Osteoblast (primary cell): ENCODE results near the gene MNDA. TPM values are rescaled to one million over a fixed set of nuclear protein-coding genes. Genes with fewer than 3 reads are reported as not detected.

Experiments
- DNase-seq: peaks from one replicate; pipeline ENCODE4 v3.0.0; 2011; ENCODE audit warnings: low spot score, mixed read lengths; ENCODE audit not compliant: insufficient read length; ENCODE audit errors: missing footprints
- H2AFZ ChIP-seq: 2 replicates; pipeline ENCODE4 v1.6.0; 2011; ENCODE audit warnings: mild to moderate bottlenecking, low read length
- H3K27ac ChIP-seq: 2 replicates; pipeline ENCODE4 v1.5.1; 2011; ENCODE audit warnings: mild to moderate bottlenecking, low read depth, low read length, moderate library complexity
- H3K27me3 ChIP-seq: 2 replicates; pipeline ENCODE4 v1.6.0; 2012; ENCODE audit warnings: mild to moderate bottlenecking, control low read depth, inconsistent platforms, low read length, moderate library complexity; ENCODE audit not compliant: insufficient read depth
- H3K36me3 ChIP-seq: 2 replicates; pipeline ENCODE4 v1.5.1; 2011; ENCODE audit warnings: mild to moderate bottlenecking, low read length, control low read depth, moderate library complexity; ENCODE audit not compliant: insufficient read depth
- H3K4me1 ChIP-seq: 2 replicates; pipeline ENCODE4 v1.5.1; 2011; ENCODE audit warnings: mild to moderate bottlenecking, low read length, control low read depth, moderate library complexity; ENCODE audit not compliant: insufficient read depth
- H3K4me2 ChIP-seq: 2 replicates; pipeline ENCODE4 v1.6.0; 2011; ENCODE audit warnings: mild to moderate bottlenecking, low read length; ENCODE audit not compliant: insufficient read depth
- H3K4me3 ChIP-seq: fragments of 200-600 bp; sonication (generic); 3 replicates; pipeline ENCODE4 v1.5.1; 2012; ENCODE audit warnings: mild to moderate bottlenecking, low read length, inconsistent platforms; ENCODE audit not compliant: insufficient read depth
- H3K79me2 ChIP-seq: 2 replicates; pipeline ENCODE4 v1.6.0; 2012; ENCODE audit warnings: mild to moderate bottlenecking, low read length, control low read depth, inconsistent platforms; ENCODE audit not compliant: insufficient read depth
- H3K9me3 ChIP-seq: 2 replicates; pipeline ENCODE4 v1.5.1; 2011; ENCODE audit warnings: low read depth, low read length, control low read depth
- H4K20me1 ChIP-seq: 2 replicates; pipeline ENCODE4 v1.6.0; 2012; ENCODE audit warnings: mild to moderate bottlenecking, low read length, control low read depth; ENCODE audit not compliant: insufficient read depth
- total RNA-seq: library from RNA; depleted of rRNA; stranded (reverse); fragments of >200 nt; gene quantifications from 2 replicates; pipeline ENCODE4 v1.2.3, GENCODE V29; 2012
- TF ChIP-seq, protein P1 (sequence below): IDR thresholded peaks from 2 replicates; pipeline ENCODE4 v1.5.1; 2011; ENCODE audit warnings: mild to moderate bottlenecking, low read depth, low read length, moderate library complexity; ENCODE audit errors: extremely low read depth

The MNDA gene
- total RNA-seq, 1 donor, result under 0.01 TPM

DNA sequence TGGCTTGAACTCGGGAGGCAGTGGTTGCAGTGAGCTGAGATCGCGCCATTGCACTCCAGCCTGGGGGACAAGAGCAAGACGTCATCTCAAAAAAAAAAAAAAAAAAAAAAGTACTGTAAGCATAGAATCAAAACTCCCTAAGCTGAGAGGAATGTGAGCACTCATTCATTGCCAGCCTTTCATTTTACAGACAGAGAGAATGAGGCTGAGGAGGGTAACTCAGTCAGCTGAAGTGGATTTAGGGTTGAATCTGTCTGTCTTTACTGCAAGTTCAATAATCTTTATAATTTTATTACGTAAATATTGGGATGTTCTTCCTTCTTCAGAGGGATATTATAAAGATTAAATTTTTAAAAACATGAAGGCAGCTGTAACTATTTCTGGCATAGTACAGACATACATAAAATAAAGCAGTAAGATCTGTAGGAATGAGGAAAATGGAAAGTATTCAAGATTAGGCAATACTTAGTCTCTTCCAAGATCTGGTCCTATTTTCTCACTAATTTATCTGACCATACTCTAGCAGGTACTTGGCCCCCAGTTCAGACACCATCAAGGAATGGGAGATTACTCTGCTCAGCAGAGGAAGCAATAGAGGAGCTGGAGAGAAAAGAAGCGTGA lies 24.1 kb upstream of the MNDA start:
- Histone ChIP-seq H3K4me3 (no peak overlapping the region), H4K20me1 (no peaks in the 10 kb centered on the region), H3K27ac (no peak overlapping the region), H3K79me2 (no peaks in the 10 kb centered on the region), H3K36me3 (no peaks in the 10 kb centered on the region), H3K27me3 (no peaks in the 10 kb centered on the region), H2AFZ (no peak overlapping the region), H3K4me1 (no peaks in the 10 kb centered on the region), H3K9me3 (no peaks in the 10 kb centered on the region), H3K4me2 (no peak overlapping the region)
- TF ChIP-seq, protein P1, sequence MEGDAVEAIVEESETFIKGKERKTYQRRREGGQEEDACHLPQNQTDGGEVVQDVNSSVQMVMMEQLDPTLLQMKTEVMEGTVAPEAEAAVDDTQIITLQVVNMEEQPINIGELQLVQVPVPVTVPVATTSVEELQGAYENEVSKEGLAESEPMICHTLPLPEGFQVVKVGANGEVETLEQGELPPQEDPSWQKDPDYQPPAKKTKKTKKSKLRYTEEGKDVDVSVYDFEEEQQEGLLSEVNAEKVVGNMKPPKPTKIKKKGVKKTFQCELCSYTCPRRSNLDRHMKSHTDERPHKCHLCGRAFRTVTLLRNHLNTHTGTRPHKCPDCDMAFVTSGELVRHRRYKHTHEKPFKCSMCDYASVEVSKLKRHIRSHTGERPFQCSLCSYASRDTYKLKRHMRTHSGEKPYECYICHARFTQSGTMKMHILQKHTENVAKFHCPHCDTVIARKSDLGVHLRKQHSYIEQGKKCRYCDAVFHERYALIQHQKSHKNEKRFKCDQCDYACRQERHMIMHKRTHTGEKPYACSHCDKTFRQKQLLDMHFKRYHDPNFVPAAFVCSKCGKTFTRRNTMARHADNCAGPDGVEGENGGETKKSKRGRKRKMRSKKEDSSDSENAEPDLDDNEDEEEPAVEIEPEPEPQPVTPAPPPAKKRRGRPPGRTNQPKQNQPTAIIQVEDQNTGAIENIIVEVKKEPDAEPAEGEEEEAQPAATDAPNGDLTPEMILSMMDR, result no peak
- DNase-seq, result no peak

DNA sequence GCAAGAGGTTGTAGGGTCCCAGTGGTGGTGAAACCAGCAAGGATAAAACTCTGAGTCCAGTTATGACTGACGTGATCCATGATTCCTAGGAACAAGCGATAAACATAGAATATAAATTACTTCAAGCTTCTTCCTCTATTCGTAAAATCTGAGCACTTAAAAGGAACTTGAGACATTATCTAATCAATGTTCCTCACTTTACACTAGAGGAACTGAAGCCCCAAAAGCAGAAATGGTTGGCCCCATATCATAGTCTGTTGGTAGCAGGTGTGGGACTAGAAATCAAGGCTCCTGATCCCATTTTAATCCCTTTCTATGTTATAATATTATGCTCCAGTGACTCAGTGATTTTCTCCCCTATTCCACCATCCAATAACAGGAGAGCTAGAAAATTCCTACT lies 21.9 kb upstream of the MNDA start:
- no peak overlapping the region for H3K4me3 ChIP-seq
- no peaks in the 10 kb centered on the region for H3K9me3 ChIP-seq
- TF ChIP-seq, protein P1, result no peak
- no peaks in the 10 kb centered on the region for H3K79me2 ChIP-seq
- no peaks in the 10 kb centered on the region for H3K27me3 ChIP-seq
- H2AFZ ChIP-seq, result no peak overlapping the region
- DNase-seq, result no peak
- H3K36me3 ChIP-seq, result no peaks in the 10 kb centered on the region
- H3K27ac ChIP-seq, result no peak overlapping the region
- H3K4me2 ChIP-seq, result no peak overlapping the region
- no peaks in the 10 kb centered on the region for H4K20me1 ChIP-seq
- no peaks in the 10 kb centered on the region for H3K4me1 ChIP-seq

GRCh38 chr1:158809862-158810261 lies 21.3 kb upstream of the MNDA start:
- no peaks in the 10 kb centered on the region for H3K4me1 ChIP-seq
- no peaks in the 10 kb centered on the region for H3K79me2 ChIP-seq
- H3K4me3 ChIP-seq, result no peak overlapping the region
- H4K20me1 ChIP-seq, result no peaks in the 10 kb centered on the region
- H3K9me3 ChIP-seq, result no peaks in the 10 kb centered on the region
- DNase-seq, result no peak
- no peaks in the 10 kb centered on the region for H3K36me3 ChIP-seq
- H2AFZ ChIP-seq, result no peak overlapping the region
- H3K4me2 ChIP-seq, result no peak overlapping the region
- no peaks in the 10 kb centered on the region for H3K27me3 ChIP-seq
- H3K27ac ChIP-seq, result no peak overlapping the region
- TF ChIP-seq, protein P1, result no peak

DNA sequence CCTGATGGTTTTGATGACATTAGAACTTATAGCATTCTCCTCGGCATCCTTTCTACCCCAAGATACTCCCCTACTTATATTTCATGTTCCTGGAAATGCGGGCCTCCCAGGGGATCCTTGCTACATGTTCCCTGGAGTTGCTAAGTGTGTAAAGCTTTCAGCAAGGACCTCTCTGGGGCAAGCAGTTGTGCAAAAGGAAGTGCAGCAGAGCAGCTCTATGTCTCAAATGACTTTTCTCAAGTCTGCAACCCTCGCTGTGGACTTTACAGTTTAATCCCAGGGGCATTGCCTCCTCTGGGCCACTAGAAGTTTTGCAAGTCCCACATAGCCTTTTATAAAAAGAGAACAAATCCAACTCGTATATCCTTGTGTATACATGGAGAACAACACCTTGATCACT lies 20.8 kb upstream of the MNDA start:
- H3K36me3 ChIP-seq, result no peaks in the 10 kb centered on the region
- no peaks in the 10 kb centered on the region for H3K4me1 ChIP-seq
- no peak overlapping the region for H3K4me3 ChIP-seq
- no peaks in the 10 kb centered on the region for H3K27me3 ChIP-seq
- H3K4me2 ChIP-seq, result no peak overlapping the region
- TF ChIP-seq, protein P1, result no peak
- H3K79me2 ChIP-seq, result no peaks in the 10 kb centered on the region
- no peak overlapping the region for H2AFZ ChIP-seq
- no peaks in the 10 kb centered on the region for H3K9me3 ChIP-seq
- H3K27ac ChIP-seq, result no peak overlapping the region
- peak; percentile 34 for DNase-seq
- H4K20me1 ChIP-seq, result no peaks in the 10 kb centered on the region
